PFSK-1 (cell line): ENCODE measurements around the gene MRPS21.

Experiments
- FOXP2 ChIP-seq: optimal IDR thresholded peaks from 2 replicates; pipeline ENCODE3; 2011; ENCODE audit warnings: borderline replicate concordance, control low read depth, inconsistent platforms; ENCODE audit not compliant: insufficient read depth; ENCODE audit errors: extremely low read length, extremely low read depth
- POLR2AphosphoS5 ChIP-seq: IDR thresholded peaks from 2 replicates; pipeline ENCODE4 v1.6.1; 2012; ENCODE audit warnings: low read depth, mild to moderate bottlenecking, control low read depth, low read length, moderate library complexity
- SIN3A ChIP-seq: IDR thresholded peaks from 2 replicates; pipeline ENCODE4 v1.6.1; 2012; ENCODE audit warnings: mild to moderate bottlenecking, low read length, moderate library complexity, borderline replicate concordance; ENCODE audit not compliant: insufficient read depth
- TAF1 ChIP-seq: IDR thresholded peaks from 2 replicates; pipeline ENCODE4 v1.6.1; 2012; ENCODE audit warnings: low read length, control low read depth, borderline replicate concordance; ENCODE audit not compliant: insufficient read depth
- TF ChIP-seq, protein P1 (sequence below), 2 experiments: IDR thresholded peaks; 2 replicates each; pipeline versions ENCODE4 v1.6.1 to v1.8.0; 2011 to 2012; ENCODE audit warnings: low read depth in 2 of 2, low read length in 2 of 2, control low read depth in 1 of 2, inconsistent platforms in 1 of 2, mild to moderate bottlenecking in 1 of 2, moderate library complexity in 1 of 2; ENCODE audit not compliant: insufficient read depth in 1 of 2

Gene MRPS21

DNA sequence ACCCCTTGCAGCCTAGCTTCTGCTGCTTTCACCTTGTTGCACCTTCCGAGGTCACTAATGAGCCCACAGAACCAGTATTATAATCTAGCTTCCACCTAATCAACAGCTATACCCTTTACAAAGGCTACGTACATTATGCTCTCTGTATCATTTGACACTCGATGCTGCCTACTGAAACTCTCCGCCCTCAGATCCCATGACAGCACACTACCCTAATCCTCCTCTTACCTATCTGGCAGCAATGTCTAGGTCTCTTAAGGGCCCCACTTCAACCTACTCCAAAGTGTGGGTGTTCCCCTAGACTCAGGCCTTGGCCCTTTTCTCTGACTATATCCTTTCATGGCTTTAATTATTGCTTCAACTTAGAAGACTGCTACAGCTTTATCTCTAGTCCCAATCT lies 4.8 kb upstream of the MRPS21 start:
- TF ChIP-seq TAF1 (no peak), FOXP2 (no peak), POLR2AphosphoS5 (no peak), SIN3A (no peak)
- TF ChIP-seq, protein P1, sequence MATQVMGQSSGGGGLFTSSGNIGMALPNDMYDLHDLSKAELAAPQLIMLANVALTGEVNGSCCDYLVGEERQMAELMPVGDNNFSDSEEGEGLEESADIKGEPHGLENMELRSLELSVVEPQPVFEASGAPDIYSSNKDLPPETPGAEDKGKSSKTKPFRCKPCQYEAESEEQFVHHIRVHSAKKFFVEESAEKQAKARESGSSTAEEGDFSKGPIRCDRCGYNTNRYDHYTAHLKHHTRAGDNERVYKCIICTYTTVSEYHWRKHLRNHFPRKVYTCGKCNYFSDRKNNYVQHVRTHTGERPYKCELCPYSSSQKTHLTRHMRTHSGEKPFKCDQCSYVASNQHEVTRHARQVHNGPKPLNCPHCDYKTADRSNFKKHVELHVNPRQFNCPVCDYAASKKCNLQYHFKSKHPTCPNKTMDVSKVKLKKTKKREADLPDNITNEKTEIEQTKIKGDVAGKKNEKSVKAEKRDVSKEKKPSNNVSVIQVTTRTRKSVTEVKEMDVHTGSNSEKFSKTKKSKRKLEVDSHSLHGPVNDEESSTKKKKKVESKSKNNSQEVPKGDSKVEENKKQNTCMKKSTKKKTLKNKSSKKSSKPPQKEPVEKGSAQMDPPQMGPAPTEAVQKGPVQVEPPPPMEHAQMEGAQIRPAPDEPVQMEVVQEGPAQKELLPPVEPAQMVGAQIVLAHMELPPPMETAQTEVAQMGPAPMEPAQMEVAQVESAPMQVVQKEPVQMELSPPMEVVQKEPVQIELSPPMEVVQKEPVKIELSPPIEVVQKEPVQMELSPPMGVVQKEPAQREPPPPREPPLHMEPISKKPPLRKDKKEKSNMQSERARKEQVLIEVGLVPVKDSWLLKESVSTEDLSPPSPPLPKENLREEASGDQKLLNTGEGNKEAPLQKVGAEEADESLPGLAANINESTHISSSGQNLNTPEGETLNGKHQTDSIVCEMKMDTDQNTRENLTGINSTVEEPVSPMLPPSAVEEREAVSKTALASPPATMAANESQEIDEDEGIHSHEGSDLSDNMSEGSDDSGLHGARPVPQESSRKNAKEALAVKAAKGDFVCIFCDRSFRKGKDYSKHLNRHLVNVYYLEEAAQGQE (IDR thresholded peaks at IDR 0.05; ENCODE audit: insufficient read depth in 1 of 2, low read depth in 2 of 2, low read length in 2 of 2): no peak

DNA sequence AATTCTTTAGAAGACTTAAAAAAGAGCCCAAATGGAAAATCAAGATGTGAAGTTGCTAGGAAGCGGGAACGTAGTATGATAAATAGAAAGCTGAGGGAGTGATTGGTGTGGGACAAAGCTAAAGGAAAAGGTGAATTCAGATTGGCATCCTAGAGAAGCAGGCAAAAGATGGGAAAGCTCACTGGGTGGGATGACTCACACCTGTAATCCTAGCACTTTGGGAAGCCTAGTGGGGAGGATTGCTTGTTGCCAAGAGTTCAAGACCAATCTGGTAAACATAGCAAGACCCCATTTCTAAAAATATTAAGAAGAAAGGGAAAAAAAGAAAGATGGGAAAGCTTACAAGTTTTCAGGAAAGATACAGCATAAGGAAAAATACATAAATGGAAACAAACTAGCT lies 1.8 kb downstream of the MRPS21 start:
- TF ChIP-seq SIN3A (no peak), TAF1 (no peak), POLR2AphosphoS5 (no peak), FOXP2 (no peak)
- TF ChIP-seq, protein P1 (IDR thresholded peaks at IDR 0.05; ENCODE audit: insufficient read depth in 1 of 2, low read depth in 2 of 2, low read length in 2 of 2): no peak

DNA sequence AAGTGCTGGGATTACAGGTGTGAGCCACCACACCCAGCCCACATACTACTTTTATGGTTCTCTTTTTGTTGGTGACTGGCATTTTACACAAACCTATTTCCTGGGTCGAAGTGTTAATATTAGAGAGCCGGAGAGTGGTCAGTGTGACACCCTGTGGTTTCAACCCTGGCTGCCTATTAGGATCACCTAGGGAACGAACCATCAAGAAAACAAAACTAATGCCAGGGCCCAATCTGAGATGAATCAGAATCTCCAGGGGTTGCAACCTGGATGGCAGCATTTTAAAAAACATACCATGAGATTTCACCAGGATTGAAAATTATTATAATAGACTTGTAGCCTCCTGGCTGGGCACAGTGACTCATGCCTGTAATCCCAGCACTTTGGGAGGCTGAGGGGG lies 6.1 kb downstream of the MRPS21 start:
- TF ChIP-seq FOXP2 (no peak), TAF1 (no peak), SIN3A (no peak), POLR2AphosphoS5 (no peak)
- TF ChIP-seq, protein P1 (IDR thresholded peaks at IDR 0.05; ENCODE audit: insufficient read depth in 1 of 2, low read depth in 2 of 2, low read length in 2 of 2): no peak

GRCh38 chr1:150302338-150302737 lies 8.7 kb downstream of the MRPS21 start:
- no peak for TF ChIP-seq FOXP2
- no peak for TF ChIP-seq SIN3A

GRCh38 chr1:150302902-150303301 lies 9.2 kb downstream of the MRPS21 start:
- TF ChIP-seq FOXP2 (no peak), SIN3A (no peak), TAF1 (no peak), POLR2AphosphoS5 (no peak)
- TF ChIP-seq, protein P1 (IDR thresholded peaks at IDR 0.05; ENCODE audit: insufficient read depth in 1 of 2, low read depth in 2 of 2, low read length in 2 of 2): no peak
